Measurements from ENCODE around the gene NELFCD.

The NELFCD gene

GRCh38 chr20:58988565-58988882, 7.5 kb downstream of the NELFCD start:
- TF ChIP-seq ZFX (IDR thresholded peaks at IDR 0.05; ENCODE audit: borderline replicate concordance), result no peak
- TF ChIP-seq CTCF (IDR thresholded peaks at IDR 0.05), result no peak
- no peak overlapping the region for H3K27ac ChIP-seq

- TF ChIP-seq CTCF (IDR thresholded peaks at IDR 0.05) (no peak), ZFX (IDR thresholded peaks at IDR 0.05; ENCODE audit: borderline replicate concordance) (no peak)
- H3K27ac ChIP-seq, result no peak overlapping the region
Measured at GRCh38 chr20:58989196-58989595, 8.1 kb downstream of the NELFCD start.

GRCh38 chr20:58990651-58991445, 9.8 kb downstream of the NELFCD start:
- TF ChIP-seq CTCF (IDR thresholded peaks at IDR 0.05) (no peak), ZFX (IDR thresholded peaks at IDR 0.05; ENCODE audit: borderline replicate concordance) (no peak)
- H3K27ac ChIP-seq, result no peak overlapping the region

GRCh38 chr20:58991715-58992114, 10.7 kb downstream of the NELFCD start:
- H3K27ac ChIP-seq, result peak overlapping the region; percentile 58; the same call in 1 of the 2 replicates
- TF ChIP-seq CTCF (IDR thresholded peaks at IDR 0.05), result no peak
- TF ChIP-seq ZFX (IDR thresholded peaks at IDR 0.05; ENCODE audit: borderline replicate concordance), result no peak

GRCh38 chr20:58992911-58993310, 11.9 kb downstream of the NELFCD start:
- TF ChIP-seq ZFX (IDR thresholded peaks at IDR 0.05; ENCODE audit: borderline replicate concordance) (no peak), CTCF (IDR thresholded peaks at IDR 0.05) (no peak)
- peak overlapping the region; percentile 58 for H3K27ac ChIP-seq

- H3K27ac ChIP-seq, result peak overlapping the region; percentile 58
- no peak for TF ChIP-seq CTCF (IDR thresholded peaks at IDR 0.05)
- TF ChIP-seq ZFX (IDR thresholded peaks at IDR 0.05; ENCODE audit: borderline replicate concordance), result no peak
Measured at GRCh38 chr20:58993332-58994248, 12.5 kb downstream of the NELFCD start.

All from 22Rv1 (cell line).